Sigmoid colon (tissue), 4 donors: ENCODE measurements around the gene C1D.
"Not testable (repeated sequence)": the region's sequence is repeated elsewhere in the genome, so short reads cannot be mapped to it uniquely, and the experiment has no call there.

Experiments
- EP300 ChIP-seq, 4 donors: sonication (generic); formaldehyde crosslinking; IDR thresholded peaks; one replicate each; pipeline ENCODE4 v1.6.1; 2017; ENCODE audit warnings: antibody characterized with exemption in 4 of 4
- POLR2A ChIP-seq, 2 donors: fragments of 450-650 bp; IDR thresholded peaks; one replicate each; pipeline ENCODE4 v1.6.1; 2016; ENCODE audit warnings: antibody characterized with exemption in 2 of 2, mild to moderate bottlenecking in 2 of 2, moderate library complexity in 2 of 2
- POLR2AphosphoS5 ChIP-seq, 4 donors: sonication (generic); formaldehyde crosslinking; IDR thresholded peaks; one replicate each; pipeline ENCODE4 v1.6.1; 2017; ENCODE audit warnings: antibody characterized with exemption in 4 of 4
- TF ChIP-seq, protein P1 (sequence below), 4 experiments: fragments of 450-650 bp in 3 of 4; fragments of 200-600 bp in 1 of 4; IDR thresholded peaks; one replicate each; pipeline ENCODE4 v1.5.1; 2016 to 2019; ENCODE audit warnings: antibody characterized with exemption in 4 of 4, mild to moderate bottlenecking in 3 of 4, moderate library complexity in 2 of 4

DNA sequence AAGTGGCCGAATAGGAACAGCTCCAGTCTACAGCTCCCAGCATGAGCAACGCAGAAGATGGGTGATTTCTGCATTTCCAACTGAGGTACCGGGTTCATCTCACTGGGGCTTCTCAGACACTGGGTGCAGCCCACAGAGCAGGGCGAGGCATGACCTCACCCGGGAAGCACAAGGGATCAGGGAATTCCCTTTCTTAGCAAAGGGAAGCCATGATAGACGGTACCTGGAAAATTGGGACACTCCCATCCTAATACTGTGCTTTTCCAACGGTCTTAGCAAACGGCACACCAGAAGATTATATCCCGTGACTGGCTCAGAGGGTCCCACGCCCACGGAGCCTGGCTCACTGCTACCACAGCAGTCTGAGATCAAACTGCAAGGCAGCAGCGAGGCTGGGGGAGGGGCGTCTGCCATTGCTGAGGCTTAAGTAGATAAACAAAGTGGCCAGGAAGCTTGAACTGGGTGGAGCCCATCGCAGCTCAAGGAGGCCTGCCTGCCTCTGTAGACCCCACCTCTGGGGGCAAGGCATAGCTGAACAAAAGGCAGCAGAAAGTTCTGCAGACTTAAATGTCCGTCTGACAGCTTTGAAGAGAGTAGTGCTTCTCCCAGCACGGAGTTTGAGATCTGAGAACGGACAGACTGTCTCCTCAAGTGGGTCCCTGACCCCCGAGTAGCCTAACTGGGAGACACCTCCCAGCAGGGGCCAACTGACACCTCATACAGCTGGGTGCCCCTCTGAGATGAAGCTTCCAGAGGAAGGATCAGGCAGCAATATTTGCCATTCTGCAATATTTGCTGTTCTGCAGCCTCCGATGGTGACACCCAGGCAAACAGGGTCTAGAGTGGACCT, 1.2 kb upstream of the C1D start:
- TF ChIP-seq POLR2AphosphoS5, POLR2A, EP300 (IDR thresholded peaks at IDR 0.05): not testable (repeated sequence)
- TF ChIP-seq, protein P1, sequence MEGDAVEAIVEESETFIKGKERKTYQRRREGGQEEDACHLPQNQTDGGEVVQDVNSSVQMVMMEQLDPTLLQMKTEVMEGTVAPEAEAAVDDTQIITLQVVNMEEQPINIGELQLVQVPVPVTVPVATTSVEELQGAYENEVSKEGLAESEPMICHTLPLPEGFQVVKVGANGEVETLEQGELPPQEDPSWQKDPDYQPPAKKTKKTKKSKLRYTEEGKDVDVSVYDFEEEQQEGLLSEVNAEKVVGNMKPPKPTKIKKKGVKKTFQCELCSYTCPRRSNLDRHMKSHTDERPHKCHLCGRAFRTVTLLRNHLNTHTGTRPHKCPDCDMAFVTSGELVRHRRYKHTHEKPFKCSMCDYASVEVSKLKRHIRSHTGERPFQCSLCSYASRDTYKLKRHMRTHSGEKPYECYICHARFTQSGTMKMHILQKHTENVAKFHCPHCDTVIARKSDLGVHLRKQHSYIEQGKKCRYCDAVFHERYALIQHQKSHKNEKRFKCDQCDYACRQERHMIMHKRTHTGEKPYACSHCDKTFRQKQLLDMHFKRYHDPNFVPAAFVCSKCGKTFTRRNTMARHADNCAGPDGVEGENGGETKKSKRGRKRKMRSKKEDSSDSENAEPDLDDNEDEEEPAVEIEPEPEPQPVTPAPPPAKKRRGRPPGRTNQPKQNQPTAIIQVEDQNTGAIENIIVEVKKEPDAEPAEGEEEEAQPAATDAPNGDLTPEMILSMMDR (IDR thresholded peaks at IDR 0.05) = not testable (repeated sequence)
